ENCODE measurements around the gene DCDC2.
"Not testable (repeated sequence)": the region's sequence is repeated elsewhere in the genome, so short reads cannot be mapped to it uniquely, and the experiment has no call there.

Gene DCDC2

GRCh38 chr6:24272148-24272547, 85.7 kb downstream of the DCDC2 start:
- POLR2A ChIA-PET: no interaction called here
- CTCF ChIA-PET: no interaction called here
- no peak for TF ChIP-seq CTCF (IDR thresholded peaks at IDR 0.05; ENCODE audit: control extremely low read depth, extremely low read depth, low read depth, missing control alignments)
- DNase-seq (ENCODE audit: extremely low spot score): no peak

- ChIA-PET CTCF (interaction anchor here (0.9 to 1.3 kb wide), 4 partner anchors 12 to 90 kb away, joined by 3 to 6 read pairs (median 4); no protein-coding TSS in a partner anchor), POLR2A (no interaction called here)
- no peak for DNase-seq (ENCODE audit: extremely low spot score)
- TF ChIP-seq CTCF (IDR thresholded peaks at IDR 0.05; ENCODE audit: control extremely low read depth, extremely low read depth, low read depth, missing control alignments): no peak
Measured at GRCh38 chr6:24270011-24270410, 87.8 kb downstream of the DCDC2 start.

- POLR2A ChIA-PET; DNase-seq (ENCODE audit: extremely low spot score): not testable (repeated sequence)
- CTCF ChIA-PET: interaction anchor here (1.3 to 3.3 kb wide), 5 partner anchors 9 to 25 kb away, joined by 3 to 10 read pairs (median 8); no protein-coding TSS in a partner anchor
Measured at GRCh38 chr6:24258214-24258613, 99.6 kb downstream of the DCDC2 start.

- POLR2A ChIA-PET: no interaction called here
- no peak for DNase-seq (ENCODE audit: extremely low spot score)
- no peak for TF ChIP-seq CTCF (IDR thresholded peaks at IDR 0.05; ENCODE audit: control extremely low read depth, extremely low read depth, low read depth, missing control alignments)
- CTCF ChIA-PET: interaction anchor here (0.8 to 3.3 kb wide), 8 partner anchors 8 to 26 kb away, joined by 3 to 10 read pairs (median 4); no protein-coding TSS in a partner anchor
Measured at GRCh38 chr6:24257282-24257681, 100.6 kb downstream of the DCDC2 start.

GRCh38 chr6:24255676-24256075, 102.2 kb downstream of the DCDC2 start:
- POLR2A ChIA-PET: no interaction called here
- DNase-seq (ENCODE audit: extremely low spot score): no peak
- TF ChIP-seq CTCF (IDR thresholded peaks at IDR 0.05; ENCODE audit: control extremely low read depth, extremely low read depth, low read depth, missing control alignments): no peak
- CTCF ChIA-PET: interaction anchor here (1.7 kb wide), 1 partner anchor 12 kb away, joined by 4 read pairs; no protein-coding TSS in a partner anchor

- ChIA-PET CTCF (interaction anchor here (1.4 to 1.5 kb wide), 2 partner anchors 14 to 21 kb away, joined by 3 read pairs; no protein-coding TSS in a partner anchor), POLR2A (no interaction called here)
- no peak for TF ChIP-seq CTCF (IDR thresholded peaks at IDR 0.05; ENCODE audit: control extremely low read depth, extremely low read depth, low read depth, missing control alignments)
- no peak for DNase-seq (ENCODE audit: extremely low spot score)
Measured at GRCh38 chr6:24253360-24253759, 104.5 kb downstream of the DCDC2 start.

GRCh38 chr6:24252280-24252679, 105.6 kb downstream of the DCDC2 start:
- no peak for DNase-seq (ENCODE audit: extremely low spot score)
- ChIA-PET POLR2A (no interaction called here), CTCF (interaction anchor here (1.8 kb wide), 1 partner anchor 9 kb away, joined by 4 read pairs; no protein-coding TSS in a partner anchor)
- TF ChIP-seq CTCF (IDR thresholded peaks at IDR 0.05; ENCODE audit: control extremely low read depth, extremely low read depth, low read depth, missing control alignments): no peak

Data from GM10248 (cell line).